Stimulated activated CD4-positive, alpha-beta T cell treated with anti-CD3 and anti-CD28 coated beads, Interleukin-12 subunit alpha, Interleukin-12 subunit beta, amount 100 ng/mL, for 24 hours (primary cell): ENCODE data around the gene FAM120AOS.
"Not testable (repeated sequence)": the region's sequence is repeated elsewhere in the genome, so short reads cannot be mapped to it uniquely, and the experiment has no call there.

Experiments
- DNase-seq, 2 experiments: peaks; one replicate each; pipeline ENCODE4 v3.0.0-alpha.2; 2020; ENCODE audit warnings: low read depth in 2 of 2

FAM120AOS gene

DNA sequence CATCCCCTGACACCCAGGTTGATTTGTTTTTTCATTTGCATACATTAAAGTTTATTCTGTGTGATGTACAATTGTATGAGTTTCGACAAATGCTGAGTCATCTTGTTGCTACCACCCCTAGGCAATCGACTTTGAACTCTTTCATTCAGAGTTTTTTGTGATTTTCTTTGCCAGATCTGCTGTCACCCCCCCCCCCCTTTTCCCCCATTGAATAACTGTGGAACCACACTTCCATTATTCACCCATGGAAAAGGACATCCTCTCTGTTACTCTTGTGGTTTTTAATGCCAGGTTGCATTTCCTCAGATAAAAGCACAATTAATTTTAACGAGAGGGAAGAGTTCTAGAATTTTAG, 13.7 kb upstream of the FAM120AOS start:
- DNase-seq: no peak

DNA sequence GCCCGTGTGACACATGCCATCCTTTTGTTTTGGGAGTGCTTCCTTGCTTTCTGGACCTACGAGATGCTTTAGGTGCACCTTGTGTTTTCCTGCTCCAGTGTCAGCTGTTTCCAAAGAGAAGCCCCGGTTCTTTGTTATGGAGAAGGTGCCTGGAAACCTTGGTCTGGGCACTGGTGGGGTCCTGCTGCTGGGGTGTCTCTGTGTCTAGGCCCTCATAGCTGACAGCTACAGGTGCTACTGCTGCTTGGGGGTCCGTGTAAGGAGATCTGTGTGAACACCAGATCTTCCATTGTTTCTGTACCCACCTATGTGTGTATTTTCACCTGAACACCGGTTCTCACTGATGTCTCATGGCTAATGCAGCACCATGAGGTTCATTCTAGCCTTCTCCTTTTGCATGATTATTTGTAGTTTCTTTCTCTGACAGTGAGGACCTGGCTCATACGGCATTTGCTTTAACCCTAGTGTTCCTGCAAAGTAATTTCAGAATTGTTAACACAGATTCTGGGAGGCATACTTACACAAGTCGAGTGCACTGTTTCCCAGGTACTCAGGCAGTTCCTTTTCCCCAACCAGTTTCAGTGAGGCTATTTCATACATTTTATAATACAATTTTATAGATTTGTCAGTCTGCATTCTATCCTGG, 13.2 kb upstream of the FAM120AOS start:
- no peak for DNase-seq

DNA sequence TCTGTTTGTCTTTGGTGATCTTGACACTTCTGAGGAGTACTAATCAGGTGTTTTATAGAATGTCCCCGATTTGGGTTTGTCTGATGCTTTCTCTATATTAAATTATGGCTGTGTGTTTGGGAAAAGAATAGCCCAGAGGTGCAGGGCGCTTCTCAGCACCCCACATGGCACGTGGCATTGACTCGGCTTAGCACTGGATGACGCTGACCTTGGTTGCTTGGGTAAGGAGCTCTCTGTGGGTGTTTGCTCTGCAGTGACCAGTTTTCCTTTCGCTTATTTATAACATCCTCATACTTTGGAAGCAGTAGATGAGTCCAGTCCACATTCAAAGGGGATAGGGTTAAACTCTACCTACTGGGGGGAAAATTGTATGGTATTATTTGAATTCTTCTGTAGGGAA, 12.5 kb upstream of the FAM120AOS start:
- no peak for DNase-seq

DNA sequence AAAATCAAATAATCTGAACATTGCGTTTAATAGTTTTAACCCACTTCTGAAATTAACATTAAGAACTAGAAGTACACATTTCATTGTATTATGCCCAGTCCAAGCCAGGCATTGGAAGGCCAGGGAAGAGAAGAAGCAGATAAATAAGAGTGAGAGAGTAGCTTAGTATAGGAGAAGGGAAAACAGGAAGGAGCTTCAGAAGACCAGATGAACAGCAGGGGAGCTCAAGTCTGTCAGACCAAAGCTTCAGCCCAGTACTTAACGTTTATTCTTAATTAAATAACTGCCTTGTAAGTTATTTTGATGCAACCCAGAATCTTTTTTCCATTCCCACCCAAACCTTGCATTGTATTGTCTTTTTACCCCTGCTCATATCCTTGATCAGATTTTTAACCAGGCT, 11.5 kb upstream of the FAM120AOS start:
- no peak for DNase-seq

DNA sequence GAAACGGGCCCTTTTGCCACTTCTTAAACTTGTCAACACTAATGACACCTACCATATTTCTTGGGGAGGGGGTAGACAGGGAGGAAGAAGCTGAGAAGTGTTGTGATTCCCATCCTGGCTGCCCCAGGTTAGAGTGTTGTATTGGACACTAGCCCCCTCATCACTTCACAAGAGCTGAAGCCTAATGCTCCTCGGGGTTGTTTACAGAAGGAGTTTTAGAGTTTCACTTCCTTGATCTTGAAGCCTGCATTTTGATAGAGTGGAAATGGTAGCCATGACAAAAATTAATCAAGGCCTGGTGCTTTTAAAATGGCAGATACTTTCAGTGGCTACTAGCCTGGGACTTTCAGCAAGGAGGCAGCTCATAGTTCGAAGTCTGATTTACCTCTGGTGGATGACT, 11.0 kb upstream of the FAM120AOS start:
- no peak for DNase-seq

DNA sequence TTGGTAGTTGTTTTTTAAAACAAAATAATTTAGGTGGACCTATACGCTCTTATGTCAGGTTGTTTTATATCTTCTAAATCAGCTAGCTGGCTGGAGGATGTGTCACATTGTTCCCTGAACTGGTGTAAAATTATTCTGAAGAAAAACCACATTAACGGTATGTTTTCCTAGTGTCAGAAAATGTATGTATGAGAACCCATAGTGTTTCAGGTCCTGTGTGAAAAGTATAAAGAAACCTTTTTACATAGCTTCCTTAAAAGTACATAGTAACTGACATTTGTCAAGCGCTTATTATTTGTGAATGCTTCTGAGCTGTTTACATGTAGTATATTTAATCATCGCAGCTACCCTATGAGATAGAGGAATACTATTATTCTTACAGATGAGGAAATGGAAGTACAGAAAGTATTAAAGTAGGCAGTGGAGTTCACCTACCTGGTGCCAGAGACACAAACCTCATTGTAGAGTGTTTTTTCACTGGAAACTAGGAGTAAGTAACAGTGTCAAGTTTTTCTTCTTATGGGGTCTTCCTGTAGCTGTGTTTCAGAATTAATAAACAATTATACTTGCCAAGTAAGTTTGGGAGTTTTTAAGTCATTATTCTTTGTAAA, 10.4 kb upstream of the FAM120AOS start:
- DNase-seq: no peak

DNA sequence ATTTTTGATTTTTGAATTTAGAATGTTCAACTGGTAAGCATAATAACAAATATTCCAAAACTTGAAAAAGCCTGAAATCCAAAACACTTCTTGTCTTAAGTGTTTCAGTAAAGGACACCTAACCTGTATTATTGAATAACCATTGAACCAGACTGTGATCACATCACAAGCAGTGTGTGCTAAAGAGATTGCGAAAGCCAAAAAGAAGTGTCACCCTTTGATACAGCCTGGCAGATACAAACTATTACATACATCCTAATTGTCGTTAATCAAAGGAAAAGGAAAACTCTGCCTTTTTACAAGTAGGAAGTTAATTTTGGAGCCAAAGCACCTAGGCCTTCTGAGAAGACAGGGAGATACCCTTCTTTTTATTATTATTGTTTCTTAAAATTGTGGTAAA, 8.4 kb upstream of the FAM120AOS start:
- DNase-seq: no peak

DNA sequence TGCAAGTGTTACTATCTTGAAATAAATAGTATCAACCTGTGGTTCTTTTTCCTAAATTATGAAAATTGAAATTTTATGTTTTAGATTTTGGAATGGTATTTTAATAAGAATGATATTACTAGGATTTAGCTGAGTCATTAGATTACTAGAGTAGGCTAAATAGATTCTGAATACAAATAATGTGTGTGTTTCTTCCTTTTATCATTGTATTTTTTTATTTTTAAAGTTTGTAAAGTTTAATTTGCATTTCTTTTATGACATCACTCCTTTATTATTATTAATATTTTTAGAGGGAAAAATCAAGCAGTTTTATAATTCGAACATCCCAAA, 8.0 kb upstream of the FAM120AOS start:
- no peak for DNase-seq

DNA sequence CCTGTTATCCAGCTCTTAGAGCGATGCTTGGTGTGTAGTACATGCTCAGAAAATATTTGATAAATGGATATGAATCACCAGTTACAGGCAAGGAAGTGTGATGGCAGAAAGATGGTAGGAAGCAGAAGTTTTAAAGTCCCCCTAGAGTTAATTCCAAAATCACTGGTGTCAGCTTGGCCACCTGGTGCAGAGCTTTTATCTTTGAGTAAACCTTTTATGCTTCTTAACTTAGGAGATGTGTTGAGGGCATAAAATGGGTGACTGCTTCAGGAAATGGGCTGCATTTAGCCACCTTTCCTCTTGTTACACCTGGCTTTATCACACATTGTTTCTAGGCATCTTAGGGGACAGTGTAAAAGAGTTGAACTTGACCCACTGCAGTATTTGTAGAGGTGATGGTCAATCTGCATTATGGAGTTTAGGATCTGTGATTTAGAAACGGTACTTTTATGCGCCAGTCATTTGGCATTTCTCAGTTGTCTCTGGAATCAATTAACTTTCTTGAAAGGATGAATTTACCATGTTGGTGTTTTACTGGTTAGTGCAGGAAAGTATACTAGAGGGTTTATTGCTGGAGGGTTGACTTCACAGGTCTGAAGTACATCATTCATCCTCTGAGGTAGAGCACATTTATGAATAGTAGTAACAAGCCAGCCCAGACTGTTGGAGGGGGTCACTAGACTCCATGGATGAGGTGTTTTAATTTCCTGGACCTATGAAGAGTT, 7.5 kb upstream of the FAM120AOS start:
- DNase-seq: no peak

DNA sequence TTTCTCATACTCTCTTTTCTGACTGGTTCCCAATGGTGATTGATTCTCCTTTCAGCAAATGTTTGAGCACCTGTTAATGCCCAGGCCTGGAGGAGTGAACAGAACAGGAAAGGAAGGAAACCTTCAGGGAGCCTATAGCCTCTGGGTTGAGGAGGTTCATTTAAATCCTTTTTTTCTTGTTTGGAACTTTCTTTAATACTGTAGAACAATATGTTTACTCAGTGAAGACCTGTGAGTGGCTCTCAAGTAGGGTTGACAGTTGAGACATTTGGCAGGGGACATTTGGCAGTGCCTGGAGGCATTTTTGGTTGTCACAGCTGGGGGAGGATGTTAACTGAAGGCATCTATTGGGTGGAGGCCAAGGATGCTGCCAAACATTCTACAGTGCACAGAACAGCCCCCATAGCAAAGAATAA, 6.1 kb upstream of the FAM120AOS start:
- DNase-seq: no peak

DNA sequence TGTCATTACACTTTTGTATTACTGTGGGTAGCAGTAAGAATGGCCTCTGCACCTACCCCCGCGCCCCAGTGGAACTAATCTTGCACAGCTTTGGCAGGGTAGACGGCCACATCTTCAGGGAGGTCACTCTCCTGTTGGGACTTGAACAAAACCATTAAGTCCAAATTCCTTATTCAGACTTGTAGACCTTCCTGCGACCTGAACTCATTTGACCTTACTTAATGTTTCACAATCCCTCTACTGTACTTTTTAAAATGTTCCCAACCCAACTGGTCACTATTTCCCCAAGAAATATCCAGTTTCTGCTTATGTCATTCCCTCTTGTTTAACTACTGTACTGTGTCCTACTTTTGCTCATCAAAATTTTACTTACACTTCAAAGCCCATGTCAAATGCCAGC, 5.3 kb upstream of the FAM120AOS start:
- DNase-seq: no peak

DNA sequence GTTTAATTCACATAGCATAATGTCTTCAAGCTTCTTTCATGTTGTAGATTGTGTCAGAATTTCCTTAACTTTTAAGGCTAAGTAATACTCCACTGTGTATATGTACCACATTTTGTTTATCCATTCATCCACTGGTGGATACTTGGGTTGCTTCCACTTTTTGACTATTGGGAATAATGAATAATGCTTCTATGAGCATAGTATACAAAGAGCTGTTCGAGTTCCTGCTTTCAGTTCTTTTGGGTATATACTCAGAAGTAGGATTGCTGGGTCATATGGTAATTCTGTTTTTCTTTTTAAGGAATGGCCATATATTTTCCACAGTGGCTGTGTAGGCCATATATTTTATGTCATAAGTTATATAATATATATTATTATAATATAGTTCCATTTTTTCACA, 3.6 kb upstream of the FAM120AOS start:
- no peak for DNase-seq

DNA sequence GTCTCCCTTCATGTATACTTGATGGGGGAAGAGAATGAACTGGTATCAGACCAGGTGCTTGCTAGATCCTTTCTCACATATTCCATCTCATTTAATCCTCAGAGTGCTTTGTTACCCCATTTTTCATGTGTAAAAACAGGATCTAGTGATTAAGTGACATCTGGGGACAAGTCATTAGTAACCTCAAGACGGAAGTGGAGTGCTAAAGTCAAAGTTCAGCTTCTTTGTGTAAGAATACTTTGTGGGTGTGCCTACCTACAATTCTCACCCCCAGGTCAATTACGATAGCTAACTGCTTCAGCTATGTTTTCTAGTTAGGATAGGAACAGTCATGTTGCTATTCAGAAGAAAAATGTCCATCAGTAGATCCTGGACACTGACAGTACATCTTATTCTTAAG, 3.1 kb upstream of the FAM120AOS start:
- DNase-seq: no peak

DNA sequence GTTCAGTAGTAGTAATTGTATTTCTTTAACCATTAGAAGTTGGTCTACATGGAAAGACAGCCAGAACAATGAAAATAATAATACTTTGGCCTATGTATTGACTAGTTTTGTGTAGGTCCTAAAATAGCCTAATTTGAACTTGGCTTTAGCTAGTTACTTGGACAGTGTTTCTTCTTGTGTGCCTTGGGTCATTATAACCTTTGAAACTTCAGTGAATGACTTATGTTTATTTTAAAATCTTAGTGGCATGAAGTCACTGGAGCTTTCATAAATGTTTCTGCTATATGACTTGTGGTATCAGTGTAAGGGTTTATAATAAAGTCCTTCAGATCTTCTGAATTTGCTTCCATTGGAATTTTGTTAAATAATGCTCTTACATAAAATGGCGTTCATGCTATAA, 2.6 kb upstream of the FAM120AOS start:
- no peak for DNase-seq

DNA sequence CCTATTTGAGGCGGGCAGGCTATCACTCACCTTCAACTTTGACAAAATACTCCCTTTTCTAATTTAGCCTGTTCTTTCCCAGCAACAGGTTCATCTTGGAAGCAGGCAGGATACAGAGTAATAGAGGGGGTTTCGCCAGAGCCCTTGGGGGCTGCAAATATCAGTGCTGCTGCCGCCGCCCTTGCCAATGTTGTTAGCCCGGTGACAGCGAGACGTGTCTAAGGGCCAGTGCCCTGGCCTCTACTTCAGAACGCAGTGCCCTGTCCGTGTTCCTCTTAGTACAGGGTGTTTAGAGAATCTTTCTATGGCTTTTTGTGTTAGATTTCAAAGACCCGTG, 703 bp downstream of the FAM120AOS start:
- DNase-seq: no peak

DNA sequence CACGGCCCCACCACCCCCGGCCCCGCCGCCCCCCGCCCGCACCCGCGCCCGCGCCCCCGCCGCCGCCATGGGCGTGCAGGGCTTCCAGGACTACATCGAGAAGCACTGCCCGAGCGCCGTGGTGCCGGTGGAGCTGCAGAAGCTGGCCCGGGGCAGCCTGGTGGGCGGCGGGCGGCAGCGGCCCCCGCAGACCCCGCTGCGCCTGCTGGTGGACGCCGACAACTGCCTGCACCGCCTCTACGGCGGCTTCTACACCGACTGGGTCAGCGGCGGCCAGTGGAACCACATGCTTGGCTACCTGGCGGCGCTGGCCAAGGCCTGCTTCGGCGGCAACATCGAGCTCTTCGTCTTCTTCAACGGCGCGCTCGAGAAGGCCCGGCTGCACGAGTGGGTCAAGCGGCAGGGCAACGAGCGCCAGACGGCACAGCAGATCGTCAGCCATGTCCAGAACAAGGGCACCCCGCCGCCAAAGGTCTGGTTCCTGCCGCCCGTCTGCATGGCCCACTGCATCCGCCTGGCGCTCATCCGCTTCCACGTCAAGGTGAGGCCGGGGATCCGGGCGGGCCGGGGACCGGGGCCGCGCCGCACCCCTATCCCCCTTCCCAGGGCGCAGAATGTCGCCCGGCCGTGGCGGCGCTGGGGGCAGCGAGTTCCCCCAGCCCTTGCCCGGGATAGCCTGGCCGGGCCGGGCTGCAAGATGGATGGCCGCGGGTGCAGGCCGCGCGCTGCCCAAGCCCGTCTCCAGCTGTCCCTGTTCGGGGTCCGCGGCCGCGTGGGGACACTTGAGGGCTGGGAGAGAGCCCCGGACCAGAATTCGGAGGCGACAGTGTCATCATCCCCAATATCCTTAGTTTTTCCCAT, 1.3 kb downstream of the FAM120AOS start:
- peak; percentile 26 to 38 for DNase-seq

DNA sequence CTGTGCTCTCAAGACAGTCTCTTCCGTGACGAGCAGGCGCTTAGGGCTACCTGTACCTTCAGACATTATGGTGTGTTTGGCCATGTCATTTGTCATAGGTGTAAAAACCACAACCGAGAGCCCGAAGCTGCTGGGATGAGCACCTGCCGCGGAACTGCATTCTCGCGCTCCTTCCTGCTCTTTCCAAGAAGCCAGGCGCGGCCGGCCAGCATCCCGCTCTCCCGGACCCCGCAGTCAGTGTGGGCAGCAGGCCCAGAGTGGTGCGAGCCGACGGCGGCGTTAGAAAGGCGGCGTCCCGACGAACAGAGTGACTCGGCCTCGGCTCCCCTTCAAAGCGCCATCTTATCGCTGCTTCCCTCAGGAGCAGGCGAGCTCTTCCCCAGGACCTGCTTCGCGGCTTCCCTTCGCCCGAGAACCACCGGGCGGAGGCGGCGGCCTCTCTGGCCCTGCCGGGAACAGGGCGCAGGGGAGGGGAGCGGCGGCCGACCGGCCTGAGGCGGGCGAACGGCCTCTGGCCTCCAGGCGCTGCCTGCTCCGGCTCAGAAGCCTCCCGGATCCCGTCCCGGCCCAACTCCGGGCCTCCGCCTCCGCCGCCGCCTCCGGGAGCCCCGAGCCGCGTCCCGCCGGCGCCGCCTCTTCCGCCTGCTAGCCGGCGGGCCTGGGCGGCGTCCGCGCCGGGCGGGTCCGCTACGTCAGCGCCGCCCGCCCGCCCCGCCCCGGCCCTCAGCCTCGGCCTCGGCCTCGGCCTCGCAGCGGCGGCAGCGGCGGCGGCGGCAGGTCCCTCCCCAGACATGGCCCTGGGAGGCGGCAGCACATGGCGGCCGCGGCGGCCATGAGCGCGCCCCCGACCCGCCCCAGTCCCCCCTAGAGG, 2.2 kb downstream of the FAM120AOS start, which contains the start of gene FAM120A:
FAM120A (plus strand) TSS at position 741 of the 871 bp plus-strand sequence. CDS start 231 bp downstream, outside the sequence.
- peak; percentile 44 to 57 for DNase-seq

DNA sequence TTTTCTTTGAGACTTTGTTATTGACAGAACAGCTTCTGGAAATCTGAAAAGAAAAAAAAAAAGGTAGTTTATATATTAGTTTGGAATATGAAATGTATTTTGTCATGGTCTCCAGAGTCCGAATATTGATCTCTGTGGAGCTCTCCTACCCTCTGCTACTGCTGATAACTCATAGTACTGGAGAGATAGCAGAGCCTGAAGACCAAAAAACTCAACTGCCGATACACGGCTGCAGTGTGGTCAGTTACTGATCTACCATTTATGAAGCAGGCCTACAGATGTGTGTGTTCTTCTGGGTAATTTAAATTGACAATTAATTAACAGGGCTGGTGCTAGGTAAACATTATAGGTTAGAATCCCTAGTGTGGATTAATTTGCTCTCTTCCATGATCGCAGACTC, 5.7 kb downstream of the FAM120AOS start:
- DNase-seq: no peak

DNA sequence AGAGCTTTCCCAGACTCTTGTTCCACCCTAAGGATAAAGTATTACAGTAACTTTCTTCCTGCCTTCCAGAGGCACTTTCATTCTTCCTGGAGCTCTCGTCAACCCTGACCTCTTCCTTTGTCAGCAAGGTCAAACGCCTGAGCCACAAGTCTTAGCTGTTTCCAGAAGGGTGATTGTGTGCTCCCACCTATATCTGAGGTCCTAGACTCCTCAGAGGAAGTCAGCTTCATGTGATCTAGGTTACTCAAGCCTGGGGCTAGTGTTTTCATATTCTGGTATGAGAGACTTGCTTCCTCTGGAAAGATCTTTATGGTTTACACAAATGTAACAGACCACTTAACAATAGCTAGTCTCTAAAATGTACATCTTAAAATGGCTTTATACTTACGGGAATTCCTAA, 7.3 kb downstream of the FAM120AOS start:
- DNase-seq: no peak

DNA sequence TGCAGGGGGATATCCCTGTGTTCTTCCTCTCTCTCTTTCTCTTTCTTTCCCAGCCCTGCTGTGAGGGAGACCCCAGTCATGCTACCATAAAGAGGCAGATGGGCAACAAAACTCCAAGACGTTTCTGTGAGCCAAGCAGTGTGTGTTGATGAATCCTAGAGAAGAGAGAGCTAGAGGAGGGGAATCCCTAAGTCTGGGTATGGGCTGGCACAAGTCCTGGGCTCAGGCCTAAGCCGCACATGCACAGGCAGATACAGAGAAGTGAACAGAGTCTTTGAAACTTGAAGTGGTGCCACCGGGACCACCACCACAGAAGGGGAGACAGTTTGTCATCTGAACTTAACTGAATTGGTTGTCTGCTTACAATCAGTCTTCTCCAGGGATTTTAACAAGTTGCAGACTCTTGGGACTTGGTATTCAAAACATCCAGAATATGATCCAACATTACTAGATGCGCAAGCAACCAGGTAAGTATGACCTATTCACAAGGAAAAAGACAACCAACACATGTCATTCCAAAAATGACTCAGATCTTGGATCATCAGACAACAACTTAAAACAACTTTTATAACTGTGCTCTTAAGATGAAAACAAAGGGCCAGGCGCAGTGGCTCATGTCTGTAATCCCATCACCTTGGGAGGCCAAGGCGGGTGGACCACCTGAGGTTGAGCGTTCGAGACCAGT, 12.3 kb downstream of the FAM120AOS start:
- no peak for DNase-seq

DNA sequence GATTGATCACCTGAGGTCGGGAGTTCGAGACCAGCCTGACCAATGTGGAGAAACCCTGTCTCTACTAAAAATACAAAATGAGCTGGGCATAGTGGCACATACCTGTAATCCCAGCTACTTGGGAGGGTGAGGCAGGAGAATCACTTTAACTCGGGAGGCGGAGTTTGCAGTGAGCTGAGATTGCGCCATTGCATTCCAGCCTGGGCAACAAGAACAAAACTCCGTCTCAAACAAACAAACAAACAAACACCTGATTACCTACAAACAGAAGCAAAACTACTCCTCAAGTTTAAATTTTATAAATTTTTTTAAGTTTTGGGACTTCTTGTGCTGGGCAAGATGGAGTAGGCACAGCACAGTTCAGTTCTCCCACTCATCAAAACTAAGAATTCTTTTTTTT, 14.1 kb downstream of the FAM120AOS start:
- not testable (repeated sequence) for DNase-seq
